Retinal pigment epithelial cell (primary cell): ENCODE measurements around the gene KREMEN1.

Source experiments
- DNase-seq: peaks from one replicate; pipeline ENCODE4 v3.0.0-alpha.2; 2010; ENCODE audit warnings: low read depth
- H3K4me3 ChIP-seq: 2 replicates; pipeline ENCODE4 v1.5.1; 2011; ENCODE audit warnings: mild to moderate bottlenecking, low read length, control low read depth, moderate library complexity
- TF ChIP-seq, protein P1 (sequence below): conservative IDR thresholded peaks from 2 replicates; pipeline ENCODE4 v1.5.1; 2011; ENCODE audit warnings: low read depth, low read length, control low read depth, inconsistent platforms

Gene KREMEN1

DNA sequence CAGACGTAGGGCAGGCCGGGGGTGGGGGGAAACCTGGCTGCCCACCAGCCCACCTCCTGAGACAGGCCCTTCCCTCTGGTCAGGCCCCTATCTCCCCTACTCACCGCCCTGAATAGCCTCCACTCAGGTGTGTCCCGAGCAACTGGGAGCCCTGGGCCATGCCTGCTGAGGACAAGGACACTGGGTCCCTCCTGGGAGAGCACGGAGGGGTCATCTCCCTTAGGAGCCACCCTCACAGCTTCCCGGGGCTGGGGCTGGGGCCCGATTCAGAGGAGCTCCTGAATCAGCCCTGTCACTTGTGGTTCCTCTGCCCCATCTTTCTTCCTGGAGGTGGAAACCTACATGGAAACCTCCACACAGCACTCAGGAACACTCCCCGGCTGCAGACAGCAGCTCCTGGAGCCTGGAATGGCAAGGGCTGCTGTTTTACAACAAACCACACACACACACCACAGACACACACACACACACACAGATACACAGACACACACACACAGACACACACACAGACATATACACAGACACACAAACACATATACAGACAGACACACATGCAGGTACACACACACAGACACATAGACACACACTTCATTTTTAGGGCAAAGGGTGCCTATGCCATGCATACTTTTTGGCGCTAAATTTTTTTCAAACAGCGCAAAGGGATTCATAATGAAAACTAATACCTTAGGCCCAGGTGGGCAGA, 123.3 kb downstream of the KREMEN1 start:
- no peak for DNase-seq
- no peak overlapping the region for H3K4me3 ChIP-seq
- TF ChIP-seq, protein P1, sequence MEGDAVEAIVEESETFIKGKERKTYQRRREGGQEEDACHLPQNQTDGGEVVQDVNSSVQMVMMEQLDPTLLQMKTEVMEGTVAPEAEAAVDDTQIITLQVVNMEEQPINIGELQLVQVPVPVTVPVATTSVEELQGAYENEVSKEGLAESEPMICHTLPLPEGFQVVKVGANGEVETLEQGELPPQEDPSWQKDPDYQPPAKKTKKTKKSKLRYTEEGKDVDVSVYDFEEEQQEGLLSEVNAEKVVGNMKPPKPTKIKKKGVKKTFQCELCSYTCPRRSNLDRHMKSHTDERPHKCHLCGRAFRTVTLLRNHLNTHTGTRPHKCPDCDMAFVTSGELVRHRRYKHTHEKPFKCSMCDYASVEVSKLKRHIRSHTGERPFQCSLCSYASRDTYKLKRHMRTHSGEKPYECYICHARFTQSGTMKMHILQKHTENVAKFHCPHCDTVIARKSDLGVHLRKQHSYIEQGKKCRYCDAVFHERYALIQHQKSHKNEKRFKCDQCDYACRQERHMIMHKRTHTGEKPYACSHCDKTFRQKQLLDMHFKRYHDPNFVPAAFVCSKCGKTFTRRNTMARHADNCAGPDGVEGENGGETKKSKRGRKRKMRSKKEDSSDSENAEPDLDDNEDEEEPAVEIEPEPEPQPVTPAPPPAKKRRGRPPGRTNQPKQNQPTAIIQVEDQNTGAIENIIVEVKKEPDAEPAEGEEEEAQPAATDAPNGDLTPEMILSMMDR: no peak

DNA sequence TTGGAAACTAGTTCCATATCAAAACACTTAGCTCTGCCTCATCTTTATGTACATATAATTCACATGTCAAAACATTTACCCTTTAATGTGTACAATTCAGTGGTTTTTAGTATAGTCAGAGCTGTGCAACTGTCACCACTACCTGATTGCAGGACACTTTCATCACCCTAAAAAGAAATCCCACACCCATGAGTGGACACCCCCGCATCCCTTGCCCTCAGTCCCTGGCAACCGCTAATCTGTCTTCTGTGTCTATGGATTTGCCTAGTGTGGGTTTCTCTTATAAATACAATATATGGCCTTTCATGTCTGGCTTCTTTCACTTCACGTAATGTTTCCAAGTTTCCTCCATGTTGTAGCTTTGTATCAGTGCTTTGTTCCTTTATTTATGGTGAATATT, 124.3 kb downstream of the KREMEN1 start:
- no peak for DNase-seq
- H3K4me3 ChIP-seq: no peak overlapping the region
- TF ChIP-seq, protein P1: no peak

DNA sequence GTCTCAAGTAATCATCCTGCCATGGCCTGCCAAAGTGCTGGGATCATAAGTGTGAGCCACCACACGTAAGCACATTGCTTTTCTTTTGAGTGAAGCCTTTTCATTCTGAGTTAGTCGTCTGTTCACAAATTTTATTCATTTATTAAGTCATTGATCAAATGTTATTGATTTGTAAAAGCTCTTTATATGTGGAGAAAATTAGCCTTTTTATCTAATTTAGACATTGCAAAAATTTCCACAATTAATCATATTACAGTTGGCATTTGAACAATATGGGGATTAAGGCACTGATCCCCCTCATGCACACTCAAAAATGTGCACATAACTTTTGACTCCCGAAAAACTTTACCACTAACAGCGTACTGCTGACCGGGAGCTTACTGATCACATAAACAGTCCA, 125.4 kb downstream of the KREMEN1 start:
- TF ChIP-seq, protein P1: no peak
- DNase-seq: no peak
- H3K4me3 ChIP-seq: no peak overlapping the region

DNA sequence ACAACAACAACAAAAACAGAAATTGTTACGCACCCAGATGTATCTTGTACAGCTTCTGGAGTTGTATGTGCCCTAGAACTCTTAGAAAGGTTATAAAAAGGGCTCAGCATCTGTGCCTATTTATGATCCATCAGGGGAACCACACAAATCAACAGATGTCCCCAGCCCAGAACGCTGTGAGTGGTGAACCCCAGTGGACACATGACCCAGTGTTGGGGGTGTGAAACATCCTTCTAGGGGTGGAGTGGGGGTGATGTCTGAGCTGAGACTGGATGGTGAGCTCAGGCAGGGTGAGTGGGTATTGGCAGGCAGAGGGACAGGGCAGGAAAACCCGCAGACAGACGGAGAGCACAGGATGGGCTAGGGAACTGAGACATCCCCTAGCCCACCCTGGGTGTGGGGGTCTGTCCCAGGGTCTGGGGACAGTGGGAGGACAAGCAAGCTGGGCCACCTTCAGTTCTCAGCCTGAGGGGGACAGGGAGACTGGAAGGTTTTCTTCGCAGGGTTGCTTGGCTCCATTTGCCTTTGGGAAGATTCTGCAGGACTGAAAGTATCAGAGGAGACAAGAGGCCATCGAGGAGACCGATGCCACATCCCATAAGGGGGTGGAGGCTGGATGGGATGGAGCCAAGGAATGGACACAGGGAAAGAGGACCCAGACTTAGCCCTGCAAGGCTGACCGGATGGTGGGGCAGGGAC, 127.0 kb downstream of the KREMEN1 start:
- TF ChIP-seq, protein P1: no peak
- H3K4me3 ChIP-seq: no peak overlapping the region
- no peak for DNase-seq

DNA sequence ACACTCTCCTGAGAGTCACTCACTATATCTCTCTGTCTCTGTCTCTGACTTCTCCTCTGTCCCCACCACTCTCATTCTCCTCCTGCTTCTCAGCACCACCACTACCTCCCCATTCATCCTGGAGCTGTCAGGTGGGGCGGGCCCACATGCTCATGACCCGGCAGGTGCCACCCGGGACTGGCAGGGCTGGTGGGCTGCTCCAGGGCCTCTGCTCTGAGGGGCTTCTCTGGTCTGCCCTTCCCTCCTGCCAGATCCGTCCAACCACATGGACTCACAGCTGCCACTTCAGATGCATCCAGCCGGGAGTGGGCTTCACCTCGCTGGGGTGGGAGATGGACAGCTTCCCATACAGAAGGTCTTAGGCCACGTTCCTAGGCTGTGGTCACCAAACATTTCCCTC, 128.1 kb downstream of the KREMEN1 start:
- TF ChIP-seq, protein P1: no peak
- DNase-seq: no peak
- H3K4me3 ChIP-seq: no peak overlapping the region

DNA sequence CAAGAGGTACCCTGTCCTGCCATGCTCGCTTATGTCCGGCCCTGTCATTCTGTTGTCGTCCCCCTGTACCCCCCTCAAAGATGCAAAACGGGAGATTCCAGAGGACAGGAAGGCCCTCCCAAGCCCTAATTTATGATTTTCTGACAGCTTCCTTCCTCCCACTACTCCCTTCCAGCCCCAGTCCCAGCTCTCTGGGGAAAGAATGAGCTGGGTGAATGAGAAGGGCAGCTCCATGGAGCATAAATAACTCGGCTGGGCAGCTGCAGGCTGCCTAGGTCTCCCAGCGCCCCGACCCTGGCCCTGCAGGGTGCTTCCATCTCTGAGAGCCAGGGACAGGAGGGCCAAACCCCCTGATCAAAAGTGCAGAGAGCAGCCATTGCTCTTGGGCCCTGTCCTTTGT, 128.9 kb downstream of the KREMEN1 start:
- TF ChIP-seq, protein P1: no peak
- no peak for DNase-seq
- H3K4me3 ChIP-seq: no peak overlapping the region
